ENCODE results near the gene CRADD. TPM values are rescaled to one million over a fixed set of nuclear protein-coding genes. Genes with fewer than 3 reads are reported as not detected.

Gene CRADD
- total RNA-seq, 2 experiments from 2014 or later, result 5.8 to 9.2 TPM

- H3K36me3 ChIP-seq (ENCODE audit: insufficient read depth, low read length), result no peaks in the 10 kb centered on the region
- ChIA-PET CTCF (interaction anchor here (0.6 kb wide), 1 partner anchor 287 kb away, joined by 3 read pairs; no protein-coding TSS in a partner anchor), POLR2A (no interaction called here)
- no peaks in the 10 kb centered on the region for H3K36me3 Mint-ChIP-seq (ENCODE audit: low read depth)
- no peaks in the 10 kb centered on the region for H3K27me3 ChIP-seq (ENCODE audit: control insufficient read depth in 1 of 2, insufficient read depth in 2 of 2, low read length in 2 of 2)
- TF ChIP-seq CTCF (IDR thresholded peaks at IDR 0.05), result no peak
- no peaks in the 10 kb centered on the region for H3K27me3 Mint-ChIP-seq
- ATAC-seq (ENCODE audit: poor library complexity) (no peak), DNase-seq (no peak)
- H3K4me3 Mint-ChIP-seq, result no peak overlapping the region
- intact Hi-C loops (cut with DNase I, micrococcal nuclease), result no loop called here
- H3K9me3 ChIP-seq (ENCODE audit: control insufficient read depth in 1 of 2, insufficient read depth in 1 of 2, low read length in 2 of 2), result no peaks in the 10 kb centered on the region
- H3K4me1 ChIP-seq (ENCODE audit: insufficient read depth, low read length), result no peaks in the 10 kb centered on the region
- no peak overlapping the region for H3K4me3 ChIP-seq (ENCODE audit: low read length)
- no peak overlapping the region for H3K27ac ChIP-seq (ENCODE audit: low read depth in 1 of 2, low read length in 2 of 2)
- H3K27ac Mint-ChIP-seq, result no peak overlapping the region
- no peaks in the 10 kb centered on the region for H3K9me3 Mint-ChIP-seq
- no peaks in the 10 kb centered on the region for H3K4me1 Mint-ChIP-seq (ENCODE audit: low read depth)
Observed at GRCh38 chr12:93650626-93651025, 26.5 kb upstream of the CRADD start.

DNA sequence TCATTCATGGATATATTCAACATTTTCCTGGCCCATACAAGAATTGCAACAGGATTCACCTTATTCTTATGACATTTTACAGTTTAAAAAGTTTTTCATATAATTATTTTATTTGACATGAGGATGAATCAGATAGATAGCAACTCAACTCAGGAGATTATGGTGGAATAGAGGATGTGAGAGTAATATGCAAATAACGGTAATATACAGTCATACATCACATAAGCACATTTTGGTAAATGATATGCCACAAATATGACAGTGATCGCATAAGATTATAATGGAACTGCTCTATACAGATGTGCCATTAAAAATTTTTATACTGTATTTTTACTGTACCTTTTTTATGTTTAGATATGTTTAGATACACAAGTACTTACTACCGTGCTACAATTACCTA, 24.1 kb upstream of the CRADD start:
- Mint-ChIP-seq H3K27ac (no peak overlapping the region), H3K27me3 (no peaks in the 10 kb centered on the region), H3K4me1 (ENCODE audit: low read depth) (no peaks in the 10 kb centered on the region), H3K9me3 (no peaks in the 10 kb centered on the region), H3K4me3 (no peak overlapping the region), H3K36me3 (ENCODE audit: low read depth) (no peaks in the 10 kb centered on the region)
- POLR2A ChIA-PET, result no interaction called here
- no peaks in the 10 kb centered on the region for H3K27me3 ChIP-seq (ENCODE audit: control insufficient read depth in 1 of 2, insufficient read depth in 2 of 2, low read length in 2 of 2)
- H3K36me3 ChIP-seq (ENCODE audit: insufficient read depth, low read length), result no peaks in the 10 kb centered on the region
- H3K4me1 ChIP-seq (ENCODE audit: insufficient read depth, low read length), result no peaks in the 10 kb centered on the region
- H3K27ac ChIP-seq (ENCODE audit: low read depth in 1 of 2, low read length in 2 of 2), result no peak overlapping the region
- H3K9me3 ChIP-seq (ENCODE audit: control insufficient read depth in 1 of 2, insufficient read depth in 1 of 2, low read length in 2 of 2), result no peaks in the 10 kb centered on the region
- DNase-seq (no peak), ATAC-seq (ENCODE audit: poor library complexity) (no peak)
- TF ChIP-seq CTCF (IDR thresholded peaks at IDR 0.05), result no peak
- no peak overlapping the region for H3K4me3 ChIP-seq (ENCODE audit: low read length)
- CTCF ChIA-PET, result no interaction called here
- intact Hi-C loops (cut with DNase I, micrococcal nuclease), result no loop called here

GRCh38 chr12:93653712-93654111, 23.5 kb upstream of the CRADD start:
- H3K27me3 ChIP-seq (ENCODE audit: control insufficient read depth in 1 of 2, insufficient read depth in 2 of 2, low read length in 2 of 2), result no peaks in the 10 kb centered on the region
- DNase-seq (no peak), ATAC-seq (ENCODE audit: poor library complexity) (no peak)
- intact Hi-C loops (cut with DNase I, micrococcal nuclease), result no loop called here
- no peak for TF ChIP-seq CTCF (IDR thresholded peaks at IDR 0.05)
- H3K9me3 ChIP-seq (ENCODE audit: control insufficient read depth in 1 of 2, insufficient read depth in 1 of 2, low read length in 2 of 2), result no peaks in the 10 kb centered on the region
- CTCF ChIA-PET, result interaction anchor here (0.6 kb wide), 1 partner anchor 493 kb away, joined by 7 read pairs; no protein-coding TSS in a partner anchor
- no peaks in the 10 kb centered on the region for H3K4me1 Mint-ChIP-seq (ENCODE audit: low read depth)
- no peaks in the 10 kb centered on the region for H3K27me3 Mint-ChIP-seq
- H3K27ac ChIP-seq (ENCODE audit: low read depth in 1 of 2, low read length in 2 of 2), result no peak overlapping the region
- POLR2A ChIA-PET, result interaction anchor here (0.8 kb wide), 1 partner anchor 21 kb away, joined by 3 read pairs; no protein-coding TSS in a partner anchor
- no peaks in the 10 kb centered on the region for H3K4me1 ChIP-seq (ENCODE audit: insufficient read depth, low read length)
- H3K27ac Mint-ChIP-seq, result no peak overlapping the region
- H3K36me3 ChIP-seq (ENCODE audit: insufficient read depth, low read length), result no peaks in the 10 kb centered on the region
- no peak overlapping the region for H3K4me3 Mint-ChIP-seq
- H3K4me3 ChIP-seq (ENCODE audit: low read length), result no peak overlapping the region
- no peaks in the 10 kb centered on the region for H3K9me3 Mint-ChIP-seq
- no peaks in the 10 kb centered on the region for H3K36me3 Mint-ChIP-seq (ENCODE audit: low read depth)

All from CD4-positive, alpha-beta T cell (primary cell).